ENCODE data around the gene FIGNL1.

- TF ChIP-seq RAD21 (IDR thresholded peaks at IDR 0.05; ENCODE audit: low read length) = no peak
- no peak for TF ChIP-seq MAZ (IDR thresholded peaks at IDR 0.05; ENCODE audit: borderline replicate concordance, low read depth, low read length)
- TF ChIP-seq CTCF (conservative IDR thresholded peaks at IDR 0.05; ENCODE audit: low read depth, low read length) = no peak
- no peak for TF ChIP-seq ELK1 (IDR thresholded peaks at IDR 0.05; ENCODE audit: borderline replicate concordance, low read depth, low read length)
- TF ChIP-seq CHD1 (IDR thresholded peaks at IDR 0.05; ENCODE audit: low read depth, low read length) = no peak
- TF ChIP-seq POLR2A (IDR thresholded peaks at IDR 0.05; ENCODE audit: low read depth, low read length) = no peak
- no peak for TF ChIP-seq FOS (IDR thresholded peaks at IDR 0.05; ENCODE audit: low read depth, low read length)
- TF ChIP-seq USF2 (IDR thresholded peaks at IDR 0.05; ENCODE audit: low read depth, low read length) = no peak
- no peak for TF ChIP-seq MAFK (IDR thresholded peaks at IDR 0.05; ENCODE audit: low read depth, low read length)
- TF ChIP-seq SMC3 (IDR thresholded peaks at IDR 0.05; ENCODE audit: low read depth, low read length) = no peak
Observed at GRCh38 chr7:50456371-50457123, 6.4 kb upstream of the FIGNL1 start.
